Measurements from ENCODE around the gene ARID4B. TPM values are rescaled to one million over a fixed set of nuclear protein-coding genes. Genes with fewer than 3 reads are reported as not detected.

Gene ARID4B
- total and polyA plus RNA-seq, 2 of the 13 experiments (the other 11 are each of a cell fraction or from before 2014, with no cell fraction given), result 9.7 to 24.6 TPM

DNA sequence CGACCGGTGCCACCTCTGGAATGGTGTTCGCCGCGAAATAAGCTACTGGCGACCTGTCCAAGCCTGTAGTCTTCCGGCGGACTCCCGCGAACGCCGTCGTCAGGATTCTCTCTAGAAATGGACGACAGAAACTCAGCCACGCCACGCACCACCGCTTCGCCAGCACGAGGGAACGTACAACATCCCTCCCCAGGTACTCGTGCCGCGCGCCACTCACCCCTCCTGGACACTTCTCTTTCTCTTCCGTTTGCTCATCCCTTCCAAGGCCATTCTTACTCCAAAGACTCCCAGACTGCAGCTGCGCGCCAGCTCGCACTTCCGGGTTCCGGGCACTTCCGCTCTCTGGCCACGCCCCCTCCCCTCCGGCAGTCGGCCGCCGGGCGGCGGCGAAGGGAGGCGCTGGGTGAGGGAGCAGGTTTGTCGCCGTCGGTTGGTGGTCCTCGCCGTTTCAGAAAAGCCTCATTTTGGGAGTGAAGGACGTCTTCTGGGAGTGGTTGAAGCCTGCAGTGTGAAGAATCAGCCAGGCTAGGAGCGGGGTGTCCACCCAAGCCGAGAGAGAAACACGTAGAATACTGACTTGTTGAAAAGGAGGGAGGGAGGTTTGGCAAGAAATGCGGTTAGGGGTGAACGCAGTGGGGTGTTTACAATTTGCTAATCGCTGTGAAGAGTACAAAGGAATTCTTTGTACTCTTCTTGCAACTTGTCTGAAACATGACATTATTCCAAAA, 166.9 kb downstream of the ARID4B start, which contains the start of gene RBM34 (continued):
- TF ChIP-seq, protein P1, sequence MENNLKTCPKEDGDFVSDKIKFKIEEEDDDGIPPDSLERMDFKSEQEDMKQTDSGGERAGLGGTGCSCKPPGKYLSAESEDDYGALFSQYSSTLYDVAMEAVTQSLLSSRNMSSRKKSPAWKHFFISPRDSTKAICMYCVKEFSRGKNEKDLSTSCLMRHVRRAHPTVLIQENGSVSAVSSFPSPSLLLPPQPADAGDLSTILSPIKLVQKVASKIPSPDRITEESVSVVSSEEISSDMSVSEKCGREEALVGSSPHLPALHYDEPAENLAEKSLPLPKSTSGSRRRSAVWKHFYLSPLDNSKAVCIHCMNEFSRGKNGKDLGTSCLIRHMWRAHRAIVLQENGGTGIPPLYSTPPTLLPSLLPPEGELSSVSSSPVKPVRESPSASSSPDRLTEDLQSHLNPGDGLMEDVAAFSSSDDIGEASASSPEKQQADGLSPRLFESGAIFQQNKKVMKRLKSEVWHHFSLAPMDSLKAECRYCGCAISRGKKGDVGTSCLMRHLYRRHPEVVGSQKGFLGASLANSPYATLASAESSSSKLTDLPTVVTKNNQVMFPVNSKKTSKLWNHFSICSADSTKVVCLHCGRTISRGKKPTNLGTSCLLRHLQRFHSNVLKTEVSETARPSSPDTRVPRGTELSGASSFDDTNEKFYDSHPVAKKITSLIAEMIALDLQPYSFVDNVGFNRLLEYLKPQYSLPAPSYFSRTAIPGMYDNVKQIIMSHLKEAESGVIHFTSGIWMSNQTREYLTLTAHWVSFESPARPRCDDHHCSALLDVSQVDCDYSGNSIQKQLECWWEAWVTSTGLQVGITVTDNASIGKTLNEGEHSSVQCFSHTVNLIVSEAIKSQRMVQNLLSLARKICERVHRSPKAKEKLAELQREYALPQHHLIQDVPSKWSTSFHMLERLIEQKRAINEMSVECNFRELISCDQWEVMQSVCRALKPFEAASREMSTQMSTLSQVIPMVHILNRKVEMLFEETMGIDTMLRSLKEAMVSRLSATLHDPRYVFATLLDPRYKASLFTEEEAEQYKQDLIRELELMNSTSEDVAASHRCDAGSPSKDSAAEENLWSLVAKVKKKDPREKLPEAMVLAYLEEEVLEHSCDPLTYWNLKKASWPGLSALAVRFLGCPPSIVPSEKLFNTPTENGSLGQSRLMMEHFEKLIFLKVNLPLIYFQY (CRISPR knock-in tag; IDR thresholded peaks at IDR 0.05; ENCODE audit: borderline replicate concordance), result peak; percentile 63
- no peak for TF ChIP-seq CEBPB (IDR thresholded peaks at IDR 0.05; ENCODE audit: borderline replicate concordance, low read depth, low read length)
- TF ChIP-seq ARID4A (CRISPR knock-in tag; IDR thresholded peaks at IDR 0.05; ENCODE audit: borderline replicate concordance), result peak; percentile 96
- TF ChIP-seq UBTF (CRISPR knock-in tag; IDR thresholded peaks at IDR 0.05), result peak; percentile 86
- TF ChIP-seq TRAFD1 (CRISPR knock-in tag; IDR thresholded peaks at IDR 0.05; ENCODE audit: borderline replicate concordance), result no peak; the same call in 1 of the 2 replicates
- TF ChIP-seq ZNF841 (CRISPR knock-in tag; IDR thresholded peaks at IDR 0.05; ENCODE audit: borderline replicate concordance), result no peak
- peak; percentile 85 for TF ChIP-seq THAP11 (CRISPR knock-in tag; IDR thresholded peaks at IDR 0.05)
- TF ChIP-seq REST (IDR thresholded peaks at IDR 0.05; ENCODE audit: borderline replicate concordance in 1 of 2, low read depth in 1 of 2, low read length in 2 of 2), result peak in 1 of 2 experiments; percentile 62; a peak in 2 of 4 replicates
- no peak for TF ChIP-seq TBX3 (IDR thresholded peaks at IDR 0.05; ENCODE audit: borderline replicate concordance)
- TF ChIP-seq MXI1 (IDR thresholded peaks at IDR 0.05; ENCODE audit: borderline replicate concordance, low read depth, low read length), result peak; percentile 72; the same call in 1 of the 3 replicates

Measured in HepG2 (cell line).